GM18870 (cell line): ENCODE data around the gene ATP2B3.

Experiments
- ATAC-seq: cut with Tn5 transposase; IDR thresholded peaks from one replicate; pipeline ENCODE4 v1.9.1; 2021; ENCODE audit warnings: moderate library complexity; ENCODE audit not compliant: unreplicated experiment

ATP2B3 gene

DNA sequence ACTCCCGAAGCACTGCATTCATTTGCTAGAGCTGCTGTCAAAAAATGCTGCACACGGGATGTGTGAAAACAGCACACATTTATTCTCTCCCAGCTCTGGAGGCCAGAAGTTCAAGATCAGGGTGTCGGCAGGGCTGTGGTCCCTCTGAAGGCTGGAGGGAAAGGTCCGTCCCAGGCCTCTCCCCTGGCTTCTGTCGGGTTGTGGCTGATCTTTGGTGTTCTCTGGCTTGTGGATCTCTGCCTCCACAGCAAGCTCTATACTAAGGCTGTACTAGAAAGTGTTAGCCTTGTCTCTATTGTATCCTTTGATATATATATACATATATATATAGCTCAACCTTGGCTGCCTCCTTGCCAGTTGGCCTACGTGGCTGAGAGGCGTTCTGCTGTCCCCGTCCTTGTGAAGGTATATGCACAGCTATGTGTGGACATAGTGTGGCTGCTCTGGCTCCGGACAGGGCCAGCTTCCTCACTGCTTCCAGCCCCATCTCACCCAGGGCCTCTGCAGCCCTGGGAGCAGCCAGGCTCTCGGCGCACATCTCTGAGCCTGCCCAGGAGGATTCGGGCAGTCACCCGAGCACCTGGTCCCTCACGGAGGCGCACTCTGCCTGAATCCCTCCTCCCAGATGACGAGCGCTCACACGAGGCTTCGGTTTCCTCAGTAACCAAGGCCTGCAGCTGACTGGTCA, 114.6 kb downstream of the ATP2B3 start:
- ATAC-seq: no peak
